T-helper 9 cell (primary cell): ENCODE results near the gene HSPBAP1.
"Not testable (repeated sequence)": the region's sequence is repeated elsewhere in the genome, so short reads cannot be mapped to it uniquely, and the experiment has no call there.

Source experiments
- DNase-seq: peaks from one replicate; pipeline ENCODE4 v3.0.0-alpha.2; 2020

Gene HSPBAP1

GRCh38 chr3:122785231-122785630 is 8.4 kb downstream of the HSPBAP1 start:
- no peak for DNase-seq

GRCh38 chr3:122784436-122784835 is 9.2 kb downstream of the HSPBAP1 start:
- DNase-seq: no peak

DNA sequence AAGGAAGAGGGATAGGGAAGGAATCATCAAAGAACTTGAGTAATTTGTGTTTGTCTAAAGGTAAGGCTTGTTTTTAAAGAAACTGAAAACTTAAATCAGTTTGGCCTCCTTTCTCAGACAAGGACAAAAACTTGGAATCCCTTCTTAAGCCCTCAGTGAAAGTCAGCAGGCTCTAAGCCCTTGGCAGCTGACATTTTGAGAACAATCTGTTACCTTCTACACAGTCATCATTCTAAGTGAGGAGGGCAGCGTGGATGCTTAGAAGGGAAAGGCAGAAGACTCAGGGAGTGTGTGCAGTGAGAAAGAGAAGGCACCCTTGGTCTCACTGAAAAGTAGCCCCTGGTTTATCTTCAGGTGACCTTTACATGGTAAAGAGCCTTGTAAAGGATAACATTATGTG is 10.8 kb downstream of the HSPBAP1 start:
- no peak for DNase-seq

DNA sequence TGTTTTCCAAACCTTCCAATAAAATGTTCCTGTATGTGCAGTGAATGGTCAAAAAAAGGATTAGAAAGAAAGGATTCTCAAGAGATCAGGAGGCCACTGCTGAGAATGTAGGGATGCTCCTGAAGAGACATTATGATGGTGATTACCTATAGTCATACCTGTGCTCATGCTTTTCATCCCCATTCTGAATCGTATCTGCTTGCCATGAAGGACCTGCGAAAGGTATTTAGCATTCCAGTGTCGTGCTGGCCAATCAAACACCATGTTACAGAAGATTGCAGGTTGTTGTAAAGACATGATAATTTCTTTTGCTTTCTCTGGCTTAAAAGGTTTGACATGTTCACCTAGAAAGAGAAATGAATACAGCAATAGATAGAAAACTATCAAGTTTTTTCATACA is 16.1 kb downstream of the HSPBAP1 start:
- DNase-seq: no peak

DNA sequence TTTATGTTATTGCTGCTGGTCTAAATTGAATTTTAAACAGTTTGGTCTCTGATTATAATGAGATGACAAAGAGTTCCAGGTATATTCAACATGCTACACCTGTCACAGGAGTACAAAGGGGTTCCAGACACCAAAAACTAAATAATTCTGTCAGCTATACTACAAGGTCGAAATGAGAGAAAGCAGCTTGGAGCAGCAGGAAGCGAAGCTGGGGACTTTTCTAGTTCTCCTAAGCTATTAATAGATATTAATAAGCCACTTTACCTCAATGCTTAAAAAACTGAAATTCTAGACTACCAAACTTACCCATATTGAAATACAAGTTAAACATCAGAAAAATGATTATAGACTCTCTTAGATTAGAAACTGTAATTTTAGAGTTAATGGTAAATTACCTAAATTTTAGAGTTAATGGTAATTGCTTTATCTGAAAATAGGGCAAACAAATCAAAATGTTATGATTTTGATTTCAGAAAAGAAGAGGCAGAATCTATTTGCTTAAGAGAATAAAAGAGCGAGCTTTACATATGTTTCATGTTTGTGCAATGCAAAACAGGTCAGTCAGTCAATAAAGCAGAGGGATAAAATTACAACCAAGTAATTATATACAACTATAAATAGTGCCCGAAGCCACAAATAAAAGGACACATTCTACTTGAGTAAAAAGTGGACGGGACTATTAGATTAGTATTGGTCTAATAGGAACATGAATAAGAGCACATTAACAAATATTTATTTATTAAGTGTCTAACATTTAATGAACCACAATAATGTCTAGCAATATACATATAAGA is 16.8 kb downstream of the HSPBAP1 start:
- DNase-seq: no peak

DNA sequence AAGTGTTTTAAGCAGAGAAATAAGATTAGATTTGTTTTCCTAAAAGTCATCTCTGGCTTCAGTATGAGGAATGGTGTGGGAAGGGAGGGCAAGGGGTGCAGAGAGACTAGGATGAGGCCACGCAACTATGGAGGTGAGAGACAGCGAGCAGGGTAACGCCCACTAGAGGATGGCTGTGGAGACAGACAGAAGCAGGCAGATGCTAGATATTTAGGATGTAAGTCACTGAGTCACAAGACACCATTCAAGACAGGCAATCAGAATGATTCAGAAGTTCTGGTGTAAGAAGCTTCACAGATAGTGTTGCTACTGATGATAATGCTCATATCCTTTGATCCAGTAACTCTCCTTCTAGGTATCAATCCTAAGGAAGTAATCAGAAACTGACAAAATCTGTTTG is 19.1 kb downstream of the HSPBAP1 start:
- DNase-seq: no peak

DNA sequence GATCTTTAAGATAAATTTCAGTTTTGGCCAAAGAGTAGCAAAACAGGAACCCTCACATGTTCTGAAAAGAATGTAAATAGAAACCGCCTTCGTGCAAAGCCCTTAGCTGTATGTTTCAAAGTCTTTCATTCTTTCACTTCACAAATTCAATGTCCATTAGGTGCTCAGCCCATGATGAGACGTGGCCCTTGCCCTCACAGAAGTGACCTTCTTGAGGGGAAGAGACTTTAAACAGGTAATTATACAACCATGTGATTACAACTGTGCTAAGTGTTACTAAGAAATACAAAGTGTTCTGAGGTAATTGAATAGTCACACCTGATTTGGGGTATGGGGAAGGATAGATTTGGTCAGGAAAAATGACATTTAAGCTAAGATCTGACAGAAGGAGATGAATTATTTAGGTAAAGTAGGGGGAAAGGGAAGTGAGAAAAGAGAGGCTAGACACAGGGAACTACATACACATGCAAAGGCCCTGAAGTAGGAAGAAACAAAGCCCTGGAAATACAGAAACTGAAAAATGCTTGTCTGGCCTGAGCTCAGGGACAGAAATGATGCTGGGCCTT is 19.6 kb downstream of the HSPBAP1 start:
- DNase-seq: no peak

DNA sequence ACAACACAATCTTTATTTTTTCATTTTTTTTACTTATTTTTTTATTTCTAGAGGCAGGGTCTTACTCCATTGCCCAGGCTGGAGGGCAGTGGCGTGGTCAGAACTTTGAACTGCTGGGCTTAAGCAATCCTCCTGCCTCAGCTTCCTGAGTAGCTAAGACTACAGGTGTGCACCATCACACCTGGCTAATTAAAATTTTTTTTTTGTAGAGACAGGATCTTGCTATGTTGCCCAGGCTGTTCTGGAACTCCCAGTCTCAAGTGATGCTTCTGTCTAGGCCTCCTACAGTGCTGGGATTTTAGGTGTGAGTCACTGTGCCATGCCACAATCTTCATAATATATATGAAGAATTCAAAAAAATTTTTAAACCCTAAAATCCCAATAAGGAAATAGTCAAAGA is 20.8 kb downstream of the HSPBAP1 start:
- DNase-seq: no peak

DNA sequence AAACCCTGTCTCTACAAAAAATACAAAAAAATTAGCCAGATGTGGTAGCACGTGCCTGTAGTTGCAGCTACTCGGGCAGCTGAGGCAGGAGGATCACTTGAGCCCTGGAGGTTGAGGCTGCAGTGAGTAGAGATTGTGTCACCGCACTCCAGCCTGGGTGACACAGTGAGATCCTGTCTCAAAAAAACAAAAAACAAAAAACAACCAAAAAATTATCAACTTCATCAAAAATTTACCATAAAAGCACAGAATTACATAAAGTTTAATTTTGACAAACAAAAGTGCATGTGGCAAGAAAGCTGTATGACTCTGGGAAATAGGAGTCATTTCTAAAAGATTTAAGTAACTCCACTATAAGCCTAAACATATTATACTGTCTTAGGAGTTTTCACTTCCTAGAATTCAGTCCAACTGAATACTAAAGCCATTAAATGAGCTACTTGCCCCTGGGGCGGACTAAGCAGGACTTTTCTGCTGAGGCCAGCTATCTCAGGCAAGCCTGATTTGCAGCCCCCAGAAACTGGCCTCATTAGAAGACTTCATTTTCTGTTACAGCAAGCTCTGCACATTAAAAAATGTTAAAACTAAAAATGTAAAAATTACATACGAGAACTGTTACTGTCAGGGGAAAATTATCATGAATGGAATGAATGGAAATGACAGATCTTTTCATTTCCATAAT is 23.0 kb downstream of the HSPBAP1 start:
- no peak for DNase-seq

DNA sequence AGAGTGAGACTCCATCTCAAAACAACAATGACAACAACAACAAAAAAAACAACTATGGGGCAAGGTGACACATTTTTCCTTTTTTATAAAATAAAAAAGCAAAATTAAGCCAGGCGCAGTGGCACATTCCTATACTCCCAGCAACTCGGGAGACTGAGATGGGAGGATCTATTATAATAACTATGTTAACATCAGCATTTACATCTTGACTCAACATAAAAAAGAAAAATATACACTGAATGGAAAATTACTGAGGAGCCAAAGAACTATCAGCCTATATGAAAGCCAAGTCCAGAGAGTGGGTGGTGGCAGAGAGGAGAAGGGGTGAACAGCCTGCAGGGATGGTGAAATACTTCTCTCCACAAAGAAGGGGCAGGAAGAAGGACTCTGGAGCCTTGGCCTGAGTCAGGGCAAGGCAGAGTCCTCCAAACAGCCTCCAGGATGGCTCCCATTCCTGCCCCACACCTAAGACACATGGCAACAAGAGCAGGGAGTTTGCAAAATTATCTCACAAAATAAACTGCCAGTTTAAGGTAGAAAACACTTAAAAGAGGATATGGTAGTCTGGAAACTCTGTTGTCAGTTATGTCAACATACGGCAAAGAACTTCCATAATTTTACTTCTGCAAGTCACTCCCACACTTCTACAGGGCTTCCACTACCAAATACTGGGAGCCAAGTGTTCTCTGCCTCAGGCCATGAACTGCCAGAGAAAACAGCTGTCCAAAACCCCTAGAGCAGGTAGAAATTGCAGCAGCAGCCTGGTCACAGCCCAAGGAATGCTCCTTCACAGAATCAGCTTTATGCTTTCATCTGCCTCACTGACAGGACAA is 25.9 kb downstream of the HSPBAP1 start:
- no peak for DNase-seq

DNA sequence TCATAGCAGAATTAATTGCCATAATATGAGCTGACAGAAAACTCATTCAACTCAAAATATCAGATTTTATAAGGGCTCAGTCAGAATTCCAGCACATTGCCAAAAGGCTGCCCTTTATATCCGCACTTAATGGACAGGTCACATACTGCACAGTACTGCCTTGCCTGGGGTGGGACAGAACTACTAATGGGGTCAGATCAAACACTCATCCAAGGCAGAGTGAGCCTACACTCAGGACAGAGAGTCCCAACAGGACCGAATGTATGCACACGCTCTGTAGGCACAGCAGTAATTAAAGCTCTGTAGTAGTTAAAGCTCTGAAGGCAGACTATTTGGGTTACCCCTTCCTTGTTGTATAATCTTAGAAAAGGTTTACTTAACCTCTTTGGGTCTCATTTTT is 27.2 kb downstream of the HSPBAP1 start:
- DNase-seq: no peak

DNA sequence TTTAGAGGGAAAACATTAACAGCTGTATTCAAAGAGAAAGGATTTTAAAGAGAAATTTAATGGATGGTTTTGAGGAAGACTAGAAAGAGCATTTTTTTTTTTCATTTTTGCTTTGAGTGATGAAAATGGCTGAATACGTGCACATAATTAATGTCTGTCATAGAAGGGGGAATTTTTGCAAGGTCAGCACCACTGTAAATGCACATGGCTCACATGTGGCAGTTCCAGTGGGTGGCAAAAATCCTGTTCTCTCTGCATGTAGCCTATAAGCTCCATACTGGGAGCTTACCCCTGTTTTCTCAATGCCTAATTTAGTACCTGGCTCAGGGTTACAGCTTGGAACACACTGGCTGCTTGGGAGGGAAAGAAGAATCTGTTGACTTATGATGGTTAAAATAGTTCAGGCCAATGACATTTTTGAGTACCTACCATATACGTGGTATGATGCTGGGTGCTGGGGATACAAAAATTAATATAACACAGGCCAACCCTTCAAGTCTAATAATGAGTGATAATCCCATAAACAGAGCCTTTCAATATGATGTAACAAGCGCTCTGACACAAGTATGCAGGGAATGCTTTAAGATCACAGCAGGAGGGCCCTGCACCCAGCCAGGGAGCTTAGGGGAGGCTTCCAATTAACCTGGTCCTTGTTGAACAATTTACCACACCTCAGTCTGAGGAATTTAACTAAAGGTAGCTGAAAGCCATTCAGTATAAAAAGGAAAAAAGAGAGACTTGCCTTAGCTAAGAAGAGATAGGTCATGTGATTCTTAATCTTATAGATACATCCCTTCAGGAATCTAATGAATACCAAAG is 33.0 kb downstream of the HSPBAP1 start:
- no peak for DNase-seq

GRCh38 chr3:122758877-122759560 is 34.6 kb downstream of the HSPBAP1 start:
- DNase-seq: no peak

DNA sequence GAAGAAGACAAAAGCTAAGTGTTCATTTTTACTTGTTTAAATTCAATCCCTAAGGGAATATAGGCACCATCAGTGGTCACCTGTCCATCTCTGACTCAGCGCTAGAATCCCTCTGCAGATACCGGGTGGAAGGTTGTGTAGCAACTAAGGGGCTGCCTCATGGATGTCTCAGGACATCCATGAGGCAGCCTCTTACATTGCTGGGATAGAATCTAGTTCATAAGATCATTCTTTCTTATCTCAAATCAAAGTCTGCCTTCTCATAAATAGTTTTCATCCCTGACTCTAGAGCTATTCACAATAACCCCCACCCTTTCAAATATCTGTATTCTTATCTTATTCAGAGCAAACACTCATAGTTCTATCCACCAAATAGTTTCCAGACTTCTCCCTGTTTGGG is 38.1 kb downstream of the HSPBAP1 start:
- no peak for DNase-seq

- no peak for DNase-seq
Measured at GRCh38 chr3:122754929-122755328, 38.7 kb downstream of the HSPBAP1 start.

- no peak for DNase-seq
Measured at GRCh38 chr3:122748347-122748746, 45.3 kb downstream of the HSPBAP1 start.

- not testable (repeated sequence) for DNase-seq
Measured at GRCh38 chr3:122747295-122747694, 46.3 kb downstream of the HSPBAP1 start.

- no peak for DNase-seq
Measured at GRCh38 chr3:122745369-122746021, 48.1 kb downstream of the HSPBAP1 start.

GRCh38 chr3:122743581-122744120 is 50.0 kb downstream of the HSPBAP1 start:
- no peak for DNase-seq

- no peak for DNase-seq
Measured at GRCh38 chr3:122742234-122742633, 51.4 kb downstream of the HSPBAP1 start.

DNA sequence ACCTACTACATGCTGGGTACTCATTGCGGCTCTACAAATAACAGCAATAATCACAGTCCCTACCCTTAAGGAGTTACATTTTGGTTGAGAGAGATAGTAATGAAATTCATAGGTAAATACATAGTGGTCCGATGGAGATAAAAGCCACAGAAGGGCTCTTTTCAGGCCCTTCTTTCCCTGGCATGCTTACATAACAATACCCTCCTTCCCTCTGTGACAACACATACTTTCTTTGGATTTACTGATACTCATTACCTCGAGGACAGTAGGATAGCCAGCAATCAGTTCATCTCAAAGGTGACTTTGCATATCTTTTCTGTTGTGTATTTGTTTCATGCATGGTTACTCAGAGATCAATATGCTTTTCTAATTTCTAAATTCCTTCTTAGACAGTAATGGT is 54.5 kb downstream of the HSPBAP1 start:
- no peak for DNase-seq
